ENCODE results near the gene DBN1.

The DBN1 gene

DNA sequence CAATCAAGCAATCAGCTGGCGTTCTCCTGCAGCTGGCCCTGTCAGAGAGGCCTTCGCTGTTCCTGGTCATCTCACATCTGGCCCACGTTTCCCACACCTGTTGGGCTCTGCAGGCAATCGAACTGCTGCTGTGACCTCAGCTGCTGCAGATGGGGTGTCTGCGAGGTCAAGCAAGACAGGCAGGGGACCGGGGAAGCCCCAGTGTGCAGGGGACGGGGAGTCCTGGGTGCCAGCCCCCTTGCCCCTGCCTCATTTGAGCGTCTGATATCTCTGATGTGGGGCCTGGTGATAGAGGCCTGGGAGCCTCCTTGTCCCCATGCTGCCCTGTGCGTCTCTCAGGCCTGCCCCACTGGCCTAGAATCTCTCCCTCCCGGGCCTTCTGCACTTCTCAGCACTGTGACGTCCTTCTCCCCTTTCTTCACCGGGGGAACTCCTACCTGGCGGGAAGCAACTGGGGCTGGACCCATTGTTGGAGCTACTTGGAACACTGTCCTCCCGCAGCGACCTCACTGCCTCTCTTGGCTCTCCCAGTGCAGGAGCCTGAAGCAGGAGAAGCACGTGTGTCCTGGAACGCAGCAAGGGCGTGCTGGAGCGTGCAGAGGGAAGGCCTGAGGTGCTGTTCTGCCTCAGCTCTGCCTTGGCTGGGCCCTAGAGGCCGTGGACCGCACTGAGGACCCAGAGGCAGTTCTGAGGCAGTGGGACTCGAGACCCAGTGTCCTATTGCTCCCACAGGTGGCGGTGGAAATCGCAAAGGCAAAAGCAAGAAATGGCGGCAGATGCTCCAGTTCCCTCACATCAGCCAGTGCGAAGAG is 43.1 kb downstream of the DBN1 start:
- TF ChIP-seq, protein P1, sequence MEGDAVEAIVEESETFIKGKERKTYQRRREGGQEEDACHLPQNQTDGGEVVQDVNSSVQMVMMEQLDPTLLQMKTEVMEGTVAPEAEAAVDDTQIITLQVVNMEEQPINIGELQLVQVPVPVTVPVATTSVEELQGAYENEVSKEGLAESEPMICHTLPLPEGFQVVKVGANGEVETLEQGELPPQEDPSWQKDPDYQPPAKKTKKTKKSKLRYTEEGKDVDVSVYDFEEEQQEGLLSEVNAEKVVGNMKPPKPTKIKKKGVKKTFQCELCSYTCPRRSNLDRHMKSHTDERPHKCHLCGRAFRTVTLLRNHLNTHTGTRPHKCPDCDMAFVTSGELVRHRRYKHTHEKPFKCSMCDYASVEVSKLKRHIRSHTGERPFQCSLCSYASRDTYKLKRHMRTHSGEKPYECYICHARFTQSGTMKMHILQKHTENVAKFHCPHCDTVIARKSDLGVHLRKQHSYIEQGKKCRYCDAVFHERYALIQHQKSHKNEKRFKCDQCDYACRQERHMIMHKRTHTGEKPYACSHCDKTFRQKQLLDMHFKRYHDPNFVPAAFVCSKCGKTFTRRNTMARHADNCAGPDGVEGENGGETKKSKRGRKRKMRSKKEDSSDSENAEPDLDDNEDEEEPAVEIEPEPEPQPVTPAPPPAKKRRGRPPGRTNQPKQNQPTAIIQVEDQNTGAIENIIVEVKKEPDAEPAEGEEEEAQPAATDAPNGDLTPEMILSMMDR (IDR thresholded peaks at IDR 0.05; ENCODE audit: borderline replicate concordance, control extremely low read depth, extremely low read depth, insufficient read depth, missing control alignments), result no peak
- in situ Hi-C loops (cut with MboI; ENCODE audit: low sequenced_read_pairs, unreplicated experiment), result no loop called here
- DNase-seq (ENCODE audit: low spot score), result peak; percentile 59

GRCh38 chr5:177429248-177430040 is 44.0 kb downstream of the DBN1 start:
- in situ Hi-C loops (cut with MboI; ENCODE audit: low sequenced_read_pairs, unreplicated experiment), result no loop called here
- TF ChIP-seq, protein P1 (IDR thresholded peaks at IDR 0.05; ENCODE audit: borderline replicate concordance, control extremely low read depth, extremely low read depth, insufficient read depth, missing control alignments), result no peak
- DNase-seq (ENCODE audit: low spot score), result peak; percentile 81

GRCh38 chr5:177428574-177429217 is 44.7 kb downstream of the DBN1 start:
- TF ChIP-seq, protein P1 (IDR thresholded peaks at IDR 0.05; ENCODE audit: borderline replicate concordance, control extremely low read depth, extremely low read depth, insufficient read depth, missing control alignments), result no peak
- in situ Hi-C loops (cut with MboI; ENCODE audit: low sequenced_read_pairs, unreplicated experiment), result no loop called here
- no peak for DNase-seq (ENCODE audit: low spot score)

DNA sequence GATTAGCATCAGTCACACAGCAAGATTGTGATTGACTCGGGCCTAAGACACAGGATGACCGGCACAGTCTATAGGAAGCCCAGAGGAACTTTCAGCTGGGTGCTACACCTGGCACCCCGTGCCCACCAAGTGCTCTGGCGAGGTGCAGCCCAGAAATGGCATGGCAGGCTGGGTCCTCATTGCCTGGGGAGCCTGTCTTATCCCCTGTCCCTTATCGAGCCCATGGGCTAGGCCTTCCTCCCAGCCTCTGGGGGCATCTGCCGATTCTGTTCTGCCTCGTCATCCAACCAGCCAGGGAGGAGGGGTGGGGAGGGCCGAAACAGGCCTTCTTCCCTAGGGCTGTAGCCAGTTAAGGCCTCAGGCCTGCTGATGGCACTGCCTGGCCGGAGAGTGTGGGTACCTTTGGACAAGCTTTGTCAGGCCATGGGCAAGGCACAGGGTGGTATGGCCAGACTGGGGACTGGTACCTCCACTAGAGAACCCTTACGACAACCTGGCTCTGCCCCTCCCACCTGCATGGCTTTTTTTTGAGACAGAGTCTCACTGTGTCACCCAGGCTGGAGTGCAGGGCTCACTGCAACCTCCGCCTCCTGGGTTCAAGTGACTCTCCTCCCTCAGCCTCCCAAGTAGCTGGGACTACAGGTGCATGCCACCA is 45.4 kb downstream of the DBN1 start:
- TF ChIP-seq, protein P1 (IDR thresholded peaks at IDR 0.05; ENCODE audit: borderline replicate concordance, control extremely low read depth, extremely low read depth, insufficient read depth, missing control alignments), result no peak
- in situ Hi-C loops (cut with MboI; ENCODE audit: low sequenced_read_pairs, unreplicated experiment), result no loop called here
- no peak for DNase-seq (ENCODE audit: low spot score)

DNA sequence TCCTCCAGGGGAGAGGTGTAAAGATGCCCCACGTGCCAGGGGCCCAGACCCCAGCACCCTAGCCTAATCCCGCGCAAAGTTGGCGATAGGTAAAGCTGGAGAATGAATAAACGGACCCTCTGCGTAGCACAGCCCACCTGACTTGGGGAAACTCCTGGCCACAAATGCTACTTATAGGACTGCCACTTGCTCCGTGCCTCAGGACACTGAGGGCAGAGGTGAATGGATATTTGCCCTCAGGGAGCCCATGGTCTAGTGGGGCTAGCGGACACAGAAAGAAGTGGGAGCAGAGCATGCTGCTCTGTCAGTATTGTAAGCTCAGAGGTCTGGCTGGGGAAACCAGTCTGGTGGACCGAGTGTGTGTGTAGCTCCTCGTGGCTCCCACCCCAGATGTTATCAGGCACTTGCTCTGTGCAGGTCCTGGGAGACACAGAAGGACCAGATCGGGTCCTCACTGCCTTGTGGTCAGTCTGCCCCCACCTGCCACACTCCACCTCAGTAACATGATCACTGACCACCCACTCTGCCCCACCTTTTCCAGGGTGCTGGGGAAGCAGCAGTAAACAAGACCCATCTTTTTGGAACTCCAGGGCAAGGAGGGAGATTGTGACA is 46.1 kb downstream of the DBN1 start:
- no peak for DNase-seq (ENCODE audit: low spot score)
- TF ChIP-seq, protein P1 (IDR thresholded peaks at IDR 0.05; ENCODE audit: borderline replicate concordance, control extremely low read depth, extremely low read depth, insufficient read depth, missing control alignments), result no peak
- in situ Hi-C loops (cut with MboI; ENCODE audit: low sequenced_read_pairs, unreplicated experiment), result no loop called here
